ENCODE data around the gene BCKDK. TPM values are rescaled to one million over a fixed set of nuclear protein-coding genes. Genes with fewer than 3 reads are reported as not detected.

The BCKDK gene
- total and polyA plus RNA-seq, 2 of the 13 experiments (the other 11 are each of a cell fraction or from before 2014, with no cell fraction given): 24.9 to 42.6 TPM

GRCh38 chr16:31073142-31073969 lies 34.8 kb upstream of the BCKDK start (continued):
- TF ChIP-seq ZNF275 (CRISPR knock-in tag; IDR thresholded peaks at IDR 0.05; ENCODE audit: borderline replicate concordance) (peak; percentile 56; the same call in 1 of the 2 replicates), HOXA9 (CRISPR knock-in tag; IDR thresholded peaks at IDR 0.05; ENCODE audit: borderline replicate concordance) (no peak), PHF8 (CRISPR knock-in tag; IDR thresholded peaks at IDR 0.05) (peak; percentile 76; the same call in 1 of the 2 replicates), NCOA2 (CRISPR knock-in tag; IDR thresholded peaks at IDR 0.05) (no peak; the same call in 1 of the 2 replicates), ZNF576 (CRISPR knock-in tag; IDR thresholded peaks at IDR 0.05) (0 out of 2 replicates have a peak, but pooled peaks have one; percentile 71), ZNF674 (CRISPR knock-in tag; IDR thresholded peaks at IDR 0.05; ENCODE audit: low read depth) (0 out of 2 replicates have a peak, but pooled peaks have one; percentile 54), MYC (CRISPR knock-in tag; IDR thresholded peaks at IDR 0.05; ENCODE audit: borderline replicate concordance) (peak; percentile 92), SALL2 (CRISPR knock-in tag; IDR thresholded peaks at IDR 0.05) (peak; percentile 95; the same call in 1 of the 2 replicates), ZNF556 (CRISPR knock-in tag; IDR thresholded peaks at IDR 0.05; ENCODE audit: borderline replicate concordance) (peak; percentile 51; the same call in 1 of the 2 replicates), NR2F6 (IDR thresholded peaks at IDR 0.05) (no peak), NR2F6 (CRISPR knock-in tag; IDR thresholded peaks at IDR 0.05) (no peak; the same call in 1 of the 2 replicates), ZNF614 (CRISPR knock-in tag; IDR thresholded peaks at IDR 0.05; ENCODE audit: borderline replicate concordance) (peak; percentile 53; the same call in 1 of the 2 replicates), ZBTB21 (CRISPR knock-in tag; IDR thresholded peaks at IDR 0.05) (no peak), ZNF792 (CRISPR knock-in tag; IDR thresholded peaks at IDR 0.05) (no peak), NKX3-1 (CRISPR knock-in tag; IDR thresholded peaks at IDR 0.05) (peak; percentile 85; the same call in 1 of the 2 replicates), ZNF772 (CRISPR knock-in tag; IDR thresholded peaks at IDR 0.05) (peak; percentile 60; the same call in 1 of the 2 replicates), ZNF350 (CRISPR knock-in tag; IDR thresholded peaks at IDR 0.05; ENCODE audit: borderline replicate concordance, low read depth) (0 out of 2 replicates have a peak, but pooled peaks have one; percentile 41), BRD4 (CRISPR knock-in tag; IDR thresholded peaks at IDR 0.05) (peak; percentile 71; the same call in 1 of the 2 replicates), ATAD3A (CRISPR knock-in tag; IDR thresholded peaks at IDR 0.05) (peak; percentile 63; the same call in 1 of the 2 replicates), SMC3 (IDR thresholded peaks at IDR 0.05; ENCODE audit: low read length) (no peak), PBX3 (CRISPR knock-in tag; IDR thresholded peaks at IDR 0.05; ENCODE audit: borderline replicate concordance) (0 out of 2 replicates have a peak, but pooled peaks have one; percentile 64), CBFB (CRISPR knock-in tag; IDR thresholded peaks at IDR 0.05) (peak; percentile 42; the same call in 1 of the 2 replicates), PREB (CRISPR knock-in tag; IDR thresholded peaks at IDR 0.05) (no peak), FOXO1 (CRISPR knock-in tag; IDR thresholded peaks at IDR 0.05) (peak; percentile 29; the same call in 1 of the 2 replicates), MED13 (CRISPR knock-in tag; IDR thresholded peaks at IDR 0.05) (peak; percentile 84), ZSCAN25 (CRISPR knock-in tag; IDR thresholded peaks at IDR 0.05) (peak; percentile 60; the same call in 1 of the 2 replicates), MED1 (CRISPR knock-in tag; IDR thresholded peaks at IDR 0.05) (peak; percentile 40), HNRNPLL (IDR thresholded peaks at IDR 0.05; ENCODE audit: low read depth, low read length, poor library complexity, severe bottlenecking) (no peak)
